ENCODE data around the gene PHLDB2. TPM values are rescaled to one million over a fixed set of nuclear protein-coding genes. Genes with fewer than 3 reads are reported as not detected.

PHLDB2 gene
- total RNA-seq, 1 experiment from 2014 or later = 13.2 TPM

GRCh38 chr3:112002096-112002971, 143.3 kb downstream of the PHLDB2 start:
- Mint-ChIP-seq H3K27ac (no peak overlapping the region), H3K9me3 (no peaks in the 10 kb centered on the region), H3K4me1 (peaks cover 32 to 51% of the 10 kb centered on the region in 2 experiments), H3K4me3 (peak overlapping the region in 1 of 2 experiments; percentile 6; a peak in 1 of 5 replicates), H3K36me3 (ENCODE audit: insufficient read depth in 1 of 3, low read depth in 3 of 3) (peaks cover 0 to 12% (median 5%) of the 10 kb centered on the region in 3 experiments; a peak in 4 of 7 replicates), H3K27me3 (ENCODE audit: low read depth) (peaks cover 22% of the 10 kb centered on the region)
- Histone ChIP-seq H3K9ac (ENCODE audit: extremely low read depth, insufficient read length, low read length) (no peak overlapping the region), H3K79me2 (ENCODE audit: insufficient read depth, low read length) (no peaks in the 10 kb centered on the region), H3K27me3 (ENCODE audit: insufficient read depth, low read length) (no peaks in the 10 kb centered on the region), H3K14ac (ENCODE audit: insufficient read depth, low read length) (no peak overlapping the region), H3K56ac (ENCODE audit: insufficient read length, low read depth, low read length) (no peak overlapping the region), H3K9me3 (ENCODE audit: control insufficient read depth, low read depth, low read length) (no peaks in the 10 kb centered on the region), H2BK15ac (ENCODE audit: low read depth, low read length) (no peak overlapping the region), H3T11ph (ENCODE audit: low read length) (no peak overlapping the region), H3K4me2 (ENCODE audit: insufficient read depth, insufficient read length, low read length) (no peak overlapping the region), H2BK12ac (ENCODE audit: insufficient read length, low read depth, low read length) (no peak overlapping the region), H3K79me1 (ENCODE audit: insufficient read depth, low read depth, low read length, poor library complexity, severe bottlenecking) (no peaks in the 10 kb centered on the region), H2AFZ (ENCODE audit: low read length) (no peak overlapping the region), H2BK120ac (ENCODE audit: low read depth, low read length, poor library complexity, severe bottlenecking) (no peak overlapping the region), H3K18ac (ENCODE audit: insufficient read length, low read depth, low read length) (no peak overlapping the region), H4K20me1 (ENCODE audit: control insufficient read depth, insufficient read depth, insufficient read length) (no peaks in the 10 kb centered on the region), H2BK20ac (ENCODE audit: low read depth, low read length, poor library complexity, severe bottlenecking) (no peak overlapping the region), H4K5ac (ENCODE audit: insufficient read length, low read depth, low read length) (no peak overlapping the region), H3K4me1 (ENCODE audit: insufficient read depth, low read length) (0 out of 2 replicates have a peak, but pooled peaks cover 7% of the 10 kb centered on the region), H4K91ac (ENCODE audit: insufficient read length, low read depth, low read length) (no peak overlapping the region), H3K23me2 (ENCODE audit: insufficient read length, low read depth, low read length, poor library complexity, severe bottlenecking) (peaks cover 15% of the 10 kb centered on the region), H4K8ac (replicated peaks; ENCODE audit: insufficient read length, low read depth, low read length) (no peak overlapping the region), H3K23ac (ENCODE audit: insufficient read length, low read depth, low read length) (no peak overlapping the region), H3K27ac (ENCODE audit: insufficient read length, low read depth, low read length) (no peak overlapping the region), H3K4ac (ENCODE audit: low read depth, low read length) (no peak overlapping the region), H2AK5ac (ENCODE audit: insufficient read length, low read length) (no peak overlapping the region), H2BK5ac (ENCODE audit: insufficient read length, low read length) (no peak overlapping the region)
- TF ChIP-seq CTCF (conservative IDR thresholded peaks at IDR 0.05) = no peak
- WGBS (ENCODE audit: extremely low coverage, insufficient read length, low lambda C conversion rate) = no CpG with 5 or more reads among the region's 8 CpGs
- no peak for DNase-seq

All from H9 (cell line).